GM21619 (cell line): ENCODE measurements around the gene CENPE.

Source experiments
- ATAC-seq: cut with Tn5 transposase; IDR thresholded peaks from one replicate; pipeline ENCODE4 v1.9.1; 2021; ENCODE audit not compliant: unreplicated experiment

The CENPE gene

DNA sequence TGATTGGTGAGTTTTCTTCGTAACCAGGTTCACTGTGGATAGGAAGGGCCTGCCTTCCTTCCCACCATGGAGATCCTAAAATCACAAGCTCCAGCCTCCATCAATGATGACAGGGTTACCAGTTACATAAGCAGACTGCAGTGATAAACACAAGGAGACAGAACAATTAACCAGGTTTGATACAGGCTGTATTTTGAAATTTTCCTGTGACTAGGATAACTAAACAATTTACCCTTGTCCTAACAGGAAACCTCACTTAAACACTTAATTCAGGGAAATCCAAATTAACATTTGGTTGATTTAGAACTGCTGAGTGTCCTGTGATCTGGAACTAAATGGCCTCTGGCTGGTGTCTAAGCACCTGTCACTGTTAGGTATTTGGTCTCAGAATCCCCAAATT lies 118.5 kb downstream of the CENPE start:
- ATAC-seq: no peak

- ATAC-seq: peak; percentile 51
Observed at GRCh38 chr4:103076747-103077347, 121.3 kb downstream of the CENPE start, which contains the start of gene SLC9B2. Gene SLC9B2 (minus strand): TSS chr4:103076761. CDS start chr4:103067550, 9,211 bp downstream.

GRCh38 chr4:103075894-103076746 lies 122.0 kb downstream of the CENPE start:
- ATAC-seq: peak; percentile 53

- ATAC-seq: no peak
Observed at GRCh38 chr4:103075435-103075893, 122.7 kb downstream of the CENPE start.

DNA sequence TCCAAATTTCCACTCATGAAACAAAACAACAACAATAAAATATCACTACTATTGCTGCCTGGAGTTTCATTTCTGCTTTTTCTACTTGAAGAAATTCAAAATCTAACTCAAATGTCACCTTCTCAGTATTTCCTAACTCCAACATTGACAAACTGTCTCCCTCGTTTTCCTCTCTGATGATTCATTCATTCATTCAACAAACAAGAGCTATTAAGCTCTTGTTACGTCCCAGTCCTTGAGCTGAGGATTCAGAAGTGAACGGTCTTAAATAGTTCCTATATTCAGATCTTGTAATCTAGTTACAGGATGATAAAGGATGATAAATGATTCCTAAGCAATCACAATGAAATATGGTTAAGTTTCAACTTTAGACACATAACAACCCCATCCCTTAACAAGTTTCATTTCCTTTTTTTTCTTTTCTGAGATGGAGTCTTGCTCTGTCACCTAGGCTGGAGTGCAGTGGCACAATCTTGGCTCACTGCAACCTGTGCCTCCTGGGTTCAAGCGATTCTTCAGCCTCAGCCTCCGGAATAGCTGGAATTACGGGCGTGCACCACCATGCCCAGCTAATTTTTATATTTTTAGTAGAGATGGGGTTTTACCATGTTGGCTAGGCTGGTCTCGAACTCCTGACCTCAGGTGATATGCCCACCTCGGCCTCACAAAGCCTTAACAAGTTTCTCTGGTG lies 123.3 kb downstream of the CENPE start:
- peak; percentile 34 for ATAC-seq

GRCh38 chr4:103073792-103074438 lies 124.2 kb downstream of the CENPE start:
- ATAC-seq: no peak

- ATAC-seq: no peak
Observed at GRCh38 chr4:103067841-103068547, 130.1 kb downstream of the CENPE start.

DNA sequence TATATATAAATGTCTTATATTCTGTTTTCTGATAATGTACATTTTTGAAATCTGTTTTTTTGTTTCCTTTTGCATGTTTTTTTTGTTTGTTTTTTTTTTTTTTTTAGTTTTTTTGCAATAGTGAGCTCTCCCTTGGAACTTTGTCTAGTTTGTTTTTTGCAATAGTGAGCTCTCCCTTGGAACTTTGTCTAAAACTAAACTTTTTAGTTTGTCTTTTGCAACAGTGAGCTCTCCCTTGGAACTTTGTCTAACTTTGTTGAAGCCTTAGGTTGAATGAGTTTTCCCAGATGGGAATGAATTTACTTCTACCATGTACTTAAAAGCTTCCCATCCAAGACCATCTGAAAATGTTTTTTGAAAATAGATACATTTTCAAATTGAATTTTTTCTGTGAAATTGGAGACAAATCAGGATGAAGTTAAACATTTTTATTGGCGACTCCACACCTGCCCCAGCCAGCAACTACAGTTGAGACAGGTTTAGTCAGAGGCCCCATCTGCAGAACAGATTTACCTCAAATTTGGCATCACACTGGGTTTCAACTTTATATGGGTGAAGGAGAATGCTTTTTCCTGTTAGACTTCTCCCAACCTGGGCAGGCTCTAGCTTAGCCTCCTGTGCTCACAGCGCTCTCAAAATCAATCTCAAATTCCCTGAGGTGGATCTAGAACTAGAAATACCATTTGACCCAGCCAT lies 137.5 kb downstream of the CENPE start:
- ATAC-seq: no peak
